MM.1S (cell line): ENCODE results near the gene TAL2.

Source experiments
- CTCF ChIP-seq: fragments of 300-600 bp; sonication (generic); IDR thresholded peaks from 2 replicates; pipeline ENCODE4 v1.5.1; 2016; ENCODE audit warnings: antibody characterized with exemption, low read length, mixed read lengths
- EZH2 ChIP-seq: fragments of 300-600 bp; sonication (generic); optimal IDR thresholded peaks from 2 replicates; pipeline ENCODE3; 2017; ENCODE audit warnings: low read depth, mild to moderate bottlenecking, antibody characterized with exemption, low read length, mixed read lengths
- EZH2phosphoT487 ChIP-seq: fragments of 300-600 bp; sonication (generic); IDR thresholded peaks from 2 replicates; pipeline ENCODE4 v1.6.1; 2018; ENCODE audit warnings: antibody characterized with exemption, low read length

GRCh38 chr9:105696219-105696793 lies 34.0 kb downstream of the TAL2 start:
- TF ChIP-seq CTCF = no peak
- no peak for TF ChIP-seq EZH2
- no peak for TF ChIP-seq EZH2phosphoT487
